HG02973 (cell line): Measurements from ENCODE around the gene C2orf42.
A peak's percentile ranks its signal among the peaks of the same experiment; 100 is the strongest.
"Not testable (repeated sequence)": the region's sequence is repeated elsewhere in the genome, so short reads cannot be mapped to it uniquely, and the experiment has no call there.

Experiments used
- ATAC-seq: cut with Tn5 transposase; IDR thresholded peaks from one replicate; pipeline ENCODE4 v1.9.1; 2021; ENCODE audit warnings: moderate library complexity; ENCODE audit not compliant: unreplicated experiment

Gene C2orf42

DNA sequence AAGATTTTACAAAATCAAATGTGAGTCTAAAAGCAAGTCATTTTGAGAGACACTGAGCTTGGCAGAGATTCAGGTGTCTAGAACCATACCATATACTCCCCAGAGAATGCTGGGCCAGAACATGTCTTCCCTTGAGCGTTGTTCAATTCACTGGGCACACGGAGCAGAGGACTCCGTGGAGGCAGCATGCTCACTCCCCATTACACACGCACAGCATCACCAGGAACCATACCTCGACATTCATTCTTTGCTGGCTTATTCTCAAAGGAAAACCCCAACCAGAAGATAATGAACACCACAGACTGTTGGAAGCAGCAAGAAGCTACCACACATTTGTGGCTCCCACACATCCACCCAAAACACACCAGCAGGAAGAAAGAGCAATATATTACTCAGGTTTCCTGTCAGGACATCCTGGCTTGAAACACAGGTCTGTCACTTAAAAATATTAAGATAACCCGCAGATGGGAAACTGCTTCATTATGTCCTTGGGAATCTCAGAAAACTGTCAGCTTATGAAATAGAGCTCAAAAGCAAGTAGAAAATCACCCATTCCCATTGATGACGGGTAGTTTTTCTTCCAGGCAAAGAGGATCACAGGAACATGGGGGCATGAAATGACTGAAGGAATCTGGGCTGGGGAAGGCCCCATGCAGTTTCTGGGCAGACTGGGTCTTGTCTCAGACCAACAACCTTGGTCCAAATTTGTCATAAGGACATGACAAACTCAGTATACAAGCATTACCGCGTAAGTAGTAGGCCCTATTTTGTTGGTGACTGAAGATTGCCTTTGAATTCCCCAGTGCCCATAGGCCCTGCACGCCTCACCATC is 57.1 kb downstream of the C2orf42 start:
- no peak for ATAC-seq

DNA sequence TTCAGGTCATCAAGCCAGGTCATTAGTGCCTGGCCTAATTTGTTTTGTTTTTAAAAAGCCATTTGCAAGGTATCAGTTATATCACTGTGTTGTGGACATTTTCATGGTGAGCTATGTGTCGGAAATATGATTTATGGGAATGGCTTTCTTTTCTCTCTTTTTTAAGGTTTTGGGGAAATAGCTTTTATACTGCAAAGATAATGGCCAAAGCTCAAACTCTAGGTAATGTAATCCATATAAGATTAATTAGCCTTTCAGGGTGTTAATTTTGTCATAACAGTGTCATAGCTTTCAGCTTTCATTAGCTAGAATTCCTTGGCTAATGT is 57.7 kb downstream of the C2orf42 start:
- ATAC-seq = no peak

DNA sequence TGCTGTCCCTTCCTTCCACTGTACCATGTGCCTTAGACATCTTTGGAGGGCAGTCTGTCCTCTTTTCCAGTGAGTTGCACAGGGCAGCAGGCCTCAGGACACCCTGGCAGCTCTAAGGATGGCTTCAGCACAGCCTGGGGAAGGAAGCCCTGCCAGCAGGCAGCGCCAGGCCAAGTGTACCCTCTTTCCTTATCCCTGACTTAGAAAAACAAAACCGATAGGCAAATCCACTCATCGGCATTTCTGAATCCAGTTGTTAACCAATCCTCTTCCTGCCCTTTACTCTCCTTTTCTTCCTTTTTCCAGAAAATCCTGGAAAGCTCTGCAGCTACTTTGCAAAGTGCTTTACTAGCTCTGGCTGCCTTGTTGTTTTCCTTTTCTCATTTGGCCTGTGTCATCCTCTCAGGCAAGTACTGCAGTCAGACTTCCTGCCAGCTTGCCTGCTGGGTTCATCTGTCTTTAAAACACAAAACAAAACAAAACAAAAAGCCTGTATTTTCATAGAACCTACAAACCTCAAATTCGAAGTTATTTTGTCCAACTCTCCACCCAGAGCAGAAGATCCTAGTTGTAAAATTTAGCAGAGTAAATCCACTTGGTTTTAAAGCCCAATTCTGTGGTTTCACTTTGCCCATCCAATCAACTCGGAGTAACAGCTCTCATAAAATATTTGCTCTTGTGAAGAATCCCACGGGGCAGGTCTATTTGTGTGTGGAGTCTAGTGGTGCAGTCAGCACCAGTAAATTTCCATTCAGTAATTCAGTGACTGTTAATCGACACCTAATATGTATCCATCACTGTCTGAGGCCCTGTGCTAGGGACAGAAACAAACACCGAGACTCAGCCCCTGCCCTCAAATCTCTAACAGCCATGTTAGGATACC is 58.3 kb downstream of the C2orf42 start:
- ATAC-seq = peak; percentile 31

DNA sequence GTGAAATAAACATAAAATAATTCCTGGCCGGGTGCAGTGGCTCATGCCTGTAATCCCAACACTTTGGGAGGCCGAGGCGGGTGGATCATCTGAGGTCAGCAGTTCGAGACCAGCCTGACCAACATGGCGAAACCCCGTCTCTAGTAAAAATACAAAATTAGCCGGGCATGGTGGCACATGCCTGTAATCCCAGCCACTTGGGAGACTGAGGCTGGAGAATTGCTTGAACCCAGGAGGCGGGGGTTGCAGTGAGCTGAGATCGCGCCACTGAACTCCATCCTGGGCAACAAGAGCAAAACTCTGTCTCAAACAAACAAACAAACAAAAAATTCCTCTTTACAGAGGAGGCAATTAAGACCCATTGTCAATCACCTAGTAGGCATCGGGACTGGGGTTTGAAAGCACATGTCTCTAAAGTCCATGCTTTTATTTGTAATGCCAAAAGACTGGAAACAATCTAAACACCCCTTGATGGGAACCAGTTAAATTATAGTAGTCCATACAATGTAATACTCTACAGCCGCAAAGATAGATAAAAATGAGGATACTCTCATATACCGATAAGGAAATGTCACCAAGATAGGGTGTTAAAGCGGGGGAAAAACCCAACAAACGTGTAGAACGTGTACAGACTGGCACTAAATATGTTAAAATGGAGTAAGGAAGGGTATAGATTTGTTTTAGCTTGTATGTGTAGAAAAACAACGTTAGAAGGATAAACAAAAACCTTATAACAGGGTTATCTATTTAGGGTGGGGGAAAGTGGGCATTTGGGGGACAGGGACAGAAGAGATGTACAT is 59.3 kb downstream of the C2orf42 start:
- ATAC-seq = not testable (repeated sequence)

DNA sequence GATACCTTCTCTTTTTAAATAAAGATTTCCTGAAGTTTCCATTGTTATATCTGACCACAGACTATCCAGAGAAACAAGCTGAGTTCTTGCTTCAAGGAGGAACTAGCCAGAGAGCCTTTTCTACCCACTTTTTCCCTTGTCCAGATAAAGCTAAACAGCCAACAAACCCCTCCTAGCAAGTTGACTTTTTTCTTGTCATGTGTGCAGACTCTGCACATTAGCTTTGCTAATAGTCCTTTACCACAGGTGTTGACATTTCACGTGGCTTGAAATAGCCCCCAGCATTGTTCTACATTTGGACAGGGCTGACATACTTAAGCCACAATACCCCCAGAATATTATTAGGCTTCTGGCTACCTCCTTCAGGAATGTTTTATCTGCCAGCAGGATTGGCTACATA is 62.8 kb downstream of the C2orf42 start:
- ATAC-seq = no peak

DNA sequence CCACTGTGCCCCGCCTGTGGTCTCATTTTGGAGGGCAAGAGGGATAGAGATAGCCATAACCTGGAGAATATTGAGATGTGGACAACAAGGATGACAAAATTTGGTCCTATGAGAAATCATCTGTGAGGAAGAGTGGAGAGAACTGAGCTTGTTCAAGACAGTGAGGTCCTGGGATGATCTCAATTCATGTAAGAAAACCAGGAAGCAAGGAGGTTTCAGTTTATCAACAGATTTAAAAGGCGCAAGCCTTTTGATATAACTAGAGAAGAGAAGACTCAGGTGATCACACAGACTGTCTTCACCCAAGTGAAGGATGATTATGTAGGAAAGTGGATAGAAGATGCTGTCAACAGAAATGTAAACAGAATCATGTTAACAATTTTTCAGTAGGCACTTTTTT is 64.4 kb downstream of the C2orf42 start:
- no peak for ATAC-seq

DNA sequence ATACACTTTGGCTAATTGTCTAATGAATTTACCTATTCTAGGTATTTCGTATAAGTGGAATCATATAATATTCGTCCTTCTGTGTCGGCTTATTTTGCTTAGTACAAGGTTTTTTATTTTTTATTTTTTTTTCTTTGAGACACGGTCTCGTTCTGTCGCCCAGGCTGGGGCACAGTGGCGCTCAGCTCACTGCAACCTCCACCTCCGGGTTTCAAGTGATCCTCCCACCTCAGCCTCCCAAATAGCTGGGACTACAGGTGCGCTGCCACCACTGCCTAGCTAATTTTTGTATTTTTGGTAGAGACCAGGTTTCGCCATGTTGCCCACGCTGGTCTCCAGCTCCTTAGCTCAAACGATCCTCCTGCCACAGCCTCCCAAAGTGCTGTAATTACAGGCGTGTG is 65.3 kb downstream of the C2orf42 start:
- ATAC-seq = no peak

DNA sequence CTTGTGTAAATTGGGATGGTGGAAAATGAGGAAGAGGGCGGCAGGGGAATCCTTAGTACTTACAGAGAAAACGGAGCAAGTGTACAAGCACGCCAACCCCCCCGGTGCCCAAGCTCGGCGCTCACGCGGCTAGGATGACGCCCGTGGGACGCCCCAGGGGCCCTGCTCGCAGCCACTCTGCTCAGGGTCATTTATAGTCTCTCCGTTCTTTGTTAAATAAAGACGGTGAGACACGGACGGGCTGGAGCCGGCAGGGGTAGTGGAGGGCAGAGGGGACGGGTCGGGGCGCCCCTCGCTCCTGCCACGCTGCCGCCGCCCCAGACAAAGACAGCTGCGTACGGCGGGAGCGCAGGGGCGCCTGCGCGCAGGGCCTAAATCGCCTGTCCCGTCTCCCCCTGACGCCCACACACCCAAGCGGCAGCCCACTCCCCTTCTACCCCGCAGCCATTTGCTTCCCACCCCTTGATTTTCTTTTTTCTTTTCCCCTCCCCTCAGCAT is 65.8 kb downstream of the C2orf42 start:
- no peak for ATAC-seq

DNA sequence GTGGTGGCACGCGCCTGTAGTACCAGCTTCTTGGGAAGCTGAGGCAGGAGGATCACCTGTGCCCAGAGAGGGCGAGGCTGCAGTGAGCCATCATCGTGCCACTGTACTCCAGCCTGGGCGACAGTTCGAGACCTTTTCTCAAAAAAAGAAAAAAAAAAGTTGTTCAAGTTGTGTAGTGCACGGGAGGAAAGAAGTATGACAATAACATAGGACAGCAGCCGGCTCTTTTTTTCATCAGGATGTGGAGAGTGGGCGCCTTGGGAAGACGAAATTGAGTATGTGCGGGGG is 67.0 kb downstream of the C2orf42 start:
- no peak for ATAC-seq

DNA sequence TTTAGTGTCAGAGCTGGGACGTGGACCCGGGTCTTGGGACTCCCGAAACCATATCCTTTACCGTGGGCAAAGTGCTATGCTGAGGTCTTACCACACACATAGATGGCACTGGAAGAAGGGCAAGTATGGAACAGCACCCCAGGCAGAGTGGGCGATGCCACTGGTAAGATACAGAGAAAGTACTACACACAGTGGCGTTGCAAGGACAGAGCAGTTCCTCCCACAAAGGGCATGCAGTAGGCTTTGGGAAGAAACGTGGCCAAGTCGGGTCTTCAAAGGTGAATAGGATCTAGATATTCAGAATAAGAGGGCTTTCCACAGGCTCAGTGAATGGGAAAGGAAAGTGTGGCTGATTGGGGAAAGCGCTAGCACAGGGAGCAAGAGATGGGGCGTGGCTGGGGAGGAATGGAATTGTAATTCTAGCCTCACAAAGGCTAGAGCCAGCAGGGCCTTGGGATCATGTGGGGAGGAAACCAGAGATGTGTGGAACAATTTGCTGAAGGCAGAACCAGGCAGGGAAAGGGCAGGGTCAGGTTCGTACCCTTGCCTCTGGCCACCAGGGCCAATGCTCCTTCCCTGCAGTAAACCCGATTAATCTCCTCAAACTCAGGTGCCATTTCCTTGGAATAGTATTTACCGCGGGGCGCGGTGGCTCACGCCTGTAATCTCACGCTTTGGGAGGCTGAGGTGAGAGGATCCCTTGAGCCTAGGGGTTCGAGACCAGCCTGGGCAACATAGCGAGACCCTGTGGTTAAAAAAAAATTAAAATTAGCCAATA is 67.6 kb downstream of the C2orf42 start:
- no peak for ATAC-seq

DNA sequence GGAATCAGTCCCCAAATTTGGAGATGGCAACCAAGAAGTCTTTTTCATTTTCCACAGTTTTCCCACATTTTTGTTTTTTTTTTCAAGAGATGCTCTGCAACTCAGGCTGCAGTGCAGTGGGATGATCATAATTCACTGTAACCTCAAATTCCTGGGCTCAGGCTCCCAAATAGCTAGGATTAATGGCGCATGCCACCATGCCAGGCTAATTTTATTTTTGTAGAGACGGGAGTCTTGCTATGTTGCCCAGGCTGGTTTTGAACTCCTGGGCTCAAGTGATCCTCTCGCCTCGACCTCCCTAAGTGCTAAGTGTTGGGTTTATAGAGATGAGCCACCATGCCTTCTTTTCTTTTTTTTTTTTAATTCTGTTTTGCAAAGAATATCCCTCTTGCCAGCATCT is 68.3 kb downstream of the C2orf42 start:
- ATAC-seq = no peak

DNA sequence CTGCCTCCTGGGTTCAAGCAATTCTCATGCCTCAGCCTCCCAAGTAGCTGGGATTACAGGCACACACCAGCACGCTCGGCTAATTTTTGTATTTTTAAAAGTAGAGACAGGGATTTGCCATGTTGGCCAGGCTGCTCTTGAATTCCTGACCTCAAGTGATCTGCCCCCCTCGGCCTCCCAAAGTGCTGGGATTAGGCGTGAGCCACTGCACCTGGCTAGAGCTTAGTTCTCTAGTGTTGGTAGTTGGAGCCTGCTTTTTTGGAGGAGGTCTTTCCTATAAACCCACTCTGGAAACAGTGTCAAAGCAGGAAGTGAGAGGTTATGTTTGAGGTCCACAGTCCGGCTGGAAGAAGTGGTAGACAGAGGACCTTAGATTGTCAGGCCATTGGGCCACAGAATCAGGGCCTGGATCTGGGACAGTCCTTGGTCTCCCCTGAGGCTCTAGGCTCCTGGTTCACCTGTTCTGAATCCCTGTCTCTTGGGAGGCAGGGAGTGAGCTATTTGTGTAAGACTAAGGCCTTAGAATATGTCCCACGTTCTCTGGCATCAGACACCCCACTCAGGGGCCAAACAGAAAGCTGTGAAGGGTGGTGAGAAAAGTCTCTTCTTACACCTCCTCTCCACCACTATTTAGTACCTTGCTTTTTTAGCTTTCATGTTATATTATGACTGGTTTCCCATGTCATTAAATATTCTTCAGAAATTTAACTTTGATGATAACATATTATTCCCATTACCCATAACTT is 69.0 kb downstream of the C2orf42 start:
- no peak for ATAC-seq

DNA sequence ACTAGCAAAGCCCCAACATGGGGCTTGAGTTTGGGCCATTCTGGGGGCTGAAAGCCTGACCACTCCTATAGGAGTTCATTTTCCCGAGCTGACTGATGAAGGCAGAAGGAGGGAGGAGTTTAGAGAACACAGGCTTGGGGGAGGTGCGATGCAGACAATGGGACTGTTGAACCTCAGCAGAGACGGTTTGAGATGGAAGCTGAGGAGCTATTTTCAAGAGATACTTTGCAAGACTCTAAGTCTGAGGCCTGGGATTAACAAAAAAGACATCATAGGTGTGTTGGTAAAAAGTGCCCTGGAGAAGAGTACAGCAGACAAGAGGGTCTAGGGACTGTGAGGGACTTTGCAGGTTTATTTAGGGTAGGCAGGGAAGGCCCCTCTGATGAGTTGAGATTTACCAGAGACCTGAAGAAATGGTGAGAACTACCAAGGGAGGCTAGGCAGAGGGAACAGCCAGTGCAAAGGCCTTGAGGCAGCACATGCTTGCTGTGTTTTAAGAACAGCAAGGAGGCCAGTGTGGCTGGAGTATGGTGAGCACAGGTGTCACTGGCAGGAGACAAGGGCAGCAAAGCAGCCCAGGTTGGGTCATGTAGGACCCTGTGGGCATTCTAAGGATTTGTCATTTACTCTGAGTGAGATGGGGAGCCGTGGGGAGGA is 71.9 kb downstream of the C2orf42 start:
- no peak for ATAC-seq

DNA sequence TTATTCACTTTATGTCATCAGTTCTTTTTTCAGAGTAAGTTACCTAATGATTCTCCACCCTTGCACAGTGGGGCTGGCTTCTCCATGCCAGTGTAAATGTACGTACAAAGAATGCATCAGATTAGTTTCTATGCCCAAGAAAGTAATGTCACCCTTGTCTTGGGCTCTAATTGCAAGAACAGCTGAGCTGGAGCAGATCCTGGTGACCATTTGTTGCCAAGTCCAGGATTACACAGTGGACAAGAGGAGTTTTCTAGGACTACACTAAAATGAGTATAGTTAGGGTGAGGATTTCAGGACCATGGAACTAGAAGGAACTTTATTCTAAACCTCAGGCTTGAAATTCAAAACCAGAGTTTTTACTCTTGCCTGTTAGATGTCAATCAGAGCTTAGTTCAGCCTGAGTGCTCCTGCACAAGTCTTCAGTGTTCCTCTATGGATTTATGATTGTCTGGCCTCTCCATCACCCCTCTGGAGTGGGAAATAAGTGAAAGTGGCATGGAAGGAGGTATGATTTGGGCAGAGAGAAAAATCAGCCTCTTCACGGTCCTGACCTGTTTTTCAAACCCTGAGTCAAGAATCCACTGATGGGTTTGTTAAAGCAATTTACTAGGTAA is 73.8 kb downstream of the C2orf42 start:
- no peak for ATAC-seq

DNA sequence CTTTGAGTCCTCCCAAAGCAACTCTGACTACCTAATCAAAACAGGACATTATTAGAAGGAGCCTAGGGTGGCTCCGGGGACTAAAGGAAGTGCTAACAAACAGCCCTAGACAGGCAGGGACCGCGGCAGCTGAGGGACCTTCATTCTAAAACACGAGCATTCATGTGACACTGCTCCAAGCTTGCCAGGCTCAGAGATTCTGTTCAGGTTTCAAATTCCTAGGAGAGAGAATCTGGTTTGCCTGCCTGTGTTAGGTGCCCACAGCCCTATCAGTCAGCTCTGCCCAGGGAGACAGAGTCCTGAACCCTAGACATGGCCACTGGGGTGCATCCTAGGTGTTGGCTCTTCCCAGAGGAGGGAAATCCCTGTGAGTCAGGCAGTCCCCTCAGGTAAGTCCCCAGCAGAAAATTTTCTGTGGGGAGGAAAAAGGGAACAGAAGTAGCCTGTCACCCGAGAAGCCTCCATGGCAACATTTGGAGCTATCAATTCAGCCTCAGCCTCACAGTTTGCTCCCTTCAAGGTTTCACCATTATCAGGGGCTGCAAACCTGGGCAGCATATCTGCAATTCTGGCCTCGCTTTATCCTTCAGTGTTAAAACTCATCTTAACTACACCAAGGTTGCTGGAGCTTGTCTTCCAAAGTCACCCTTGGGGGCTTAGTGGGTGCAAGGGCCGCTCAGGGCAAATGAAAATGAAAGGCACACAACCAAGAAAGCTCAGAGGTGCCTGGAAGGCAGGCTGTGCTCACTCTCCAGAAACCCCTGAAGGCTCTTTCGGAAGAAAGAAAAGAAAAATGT is 75.0 kb downstream of the C2orf42 start:
- ATAC-seq = peak; percentile 47

DNA sequence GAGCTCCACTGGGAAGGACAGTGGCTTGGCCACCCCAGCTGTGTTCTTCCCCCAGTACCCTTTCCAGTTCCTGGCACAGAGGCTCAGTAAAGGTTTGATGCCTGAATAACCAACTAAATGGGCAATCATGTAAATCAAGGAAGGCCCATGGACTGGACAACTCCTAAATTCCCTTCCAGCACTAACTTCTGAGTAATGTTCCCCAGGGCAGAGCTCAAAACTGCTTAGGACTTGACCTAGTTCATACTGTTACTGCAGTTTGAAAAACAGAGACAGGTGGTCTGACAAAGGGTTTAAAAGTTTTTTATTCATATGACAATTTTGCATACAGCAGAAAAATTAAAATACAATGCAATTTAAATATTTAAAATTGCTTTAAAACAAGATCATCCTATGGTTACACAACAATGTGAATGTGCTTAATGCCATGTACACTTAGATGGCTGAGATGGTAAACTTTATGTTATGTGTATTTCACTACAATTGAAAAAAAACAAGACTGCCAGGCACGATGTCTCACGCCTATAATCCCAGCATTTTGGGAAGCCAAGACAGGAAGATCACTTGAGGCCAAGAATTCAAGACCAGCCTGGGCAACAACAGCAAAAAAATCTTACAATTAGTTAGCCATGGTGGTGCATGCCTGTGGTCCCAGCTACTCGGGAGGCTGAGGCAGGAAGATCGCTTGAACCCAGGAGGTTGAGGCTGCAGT is 77.3 kb downstream of the C2orf42 start:
- ATAC-seq = no peak

DNA sequence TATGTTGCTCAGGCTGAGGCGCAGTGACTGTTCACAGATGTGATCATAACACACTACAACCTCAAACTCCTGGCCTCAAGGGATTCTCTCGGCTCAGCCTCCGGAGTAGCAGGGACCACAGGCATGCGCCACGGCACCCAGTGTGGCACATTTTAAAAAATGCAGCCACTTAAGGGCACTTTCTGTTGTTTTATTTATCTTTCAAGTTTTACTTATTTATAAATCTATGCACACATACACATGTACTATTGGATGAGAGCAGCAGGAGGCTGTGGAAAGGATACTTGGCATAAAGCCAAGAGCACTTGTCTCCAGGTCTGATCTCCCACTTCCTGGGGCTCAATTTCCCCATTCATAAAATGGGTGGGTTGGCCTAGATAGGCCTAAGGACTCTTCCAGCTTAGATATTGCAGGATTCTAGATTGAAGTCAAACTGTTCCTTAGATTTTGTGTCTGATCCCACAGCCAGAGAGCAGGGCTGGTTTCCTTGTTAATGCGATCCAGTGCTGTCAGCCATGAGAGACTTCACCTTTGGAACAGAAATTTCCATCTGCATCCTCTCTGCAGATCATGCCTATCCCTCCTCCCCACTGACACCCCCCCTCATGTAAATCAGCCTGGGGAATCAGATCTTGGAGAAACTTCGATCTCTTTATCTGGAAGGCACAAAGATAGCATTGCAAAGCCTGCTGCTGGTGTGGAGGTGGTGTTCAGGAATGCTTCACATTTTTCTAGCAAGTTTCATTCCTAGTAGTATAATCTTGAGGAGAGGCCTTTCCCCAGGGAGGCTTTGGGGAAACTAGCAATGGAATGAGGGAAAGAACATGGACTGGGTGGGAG is 78.8 kb downstream of the C2orf42 start:
- no peak for ATAC-seq
